HG03175 (cell line): ENCODE measurements around the gene SCGB1C1.
A peak's percentile ranks its signal among the peaks of the same experiment; 100 is the strongest.
"Not testable (repeated sequence)": the region's sequence is repeated elsewhere in the genome, so short reads cannot be mapped to it uniquely, and the experiment has no call there.

Source experiments
- ATAC-seq: cut with Tn5 transposase; IDR thresholded peaks from one replicate; pipeline ENCODE4 v1.9.1; 2021; ENCODE audit warnings: mild to moderate bottlenecking, moderate library complexity; ENCODE audit not compliant: unreplicated experiment

Gene SCGB1C1

DNA sequence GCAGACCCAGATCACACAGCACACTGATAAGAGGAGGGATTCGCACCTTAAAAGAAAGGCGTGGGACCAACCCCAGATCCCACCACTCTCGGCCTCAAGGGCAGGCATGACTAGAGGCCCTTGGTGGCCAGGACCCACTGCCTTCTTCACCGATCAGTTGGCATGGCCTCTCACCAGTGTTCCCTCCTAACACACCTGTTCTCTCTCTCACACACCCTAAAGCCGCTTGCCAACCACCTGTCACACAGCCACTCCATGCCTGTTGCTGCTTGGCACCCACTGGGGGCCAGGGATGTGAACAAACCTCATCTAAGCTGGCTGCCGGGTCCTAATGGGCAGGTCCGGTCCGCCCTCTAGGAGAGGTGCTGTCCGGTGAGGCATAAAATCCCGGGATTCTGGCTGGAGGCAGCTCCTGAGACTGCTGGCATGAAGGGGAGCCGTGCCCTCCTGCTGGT is at the start of gene SCGB1C1:
Gene SCGB1C1, plus strand, starts transcription at position 405 of the 455 bp plus-strand sequence. Its CDS starts 22 bp downstream, at position 427.
- not testable (repeated sequence) for ATAC-seq

DNA sequence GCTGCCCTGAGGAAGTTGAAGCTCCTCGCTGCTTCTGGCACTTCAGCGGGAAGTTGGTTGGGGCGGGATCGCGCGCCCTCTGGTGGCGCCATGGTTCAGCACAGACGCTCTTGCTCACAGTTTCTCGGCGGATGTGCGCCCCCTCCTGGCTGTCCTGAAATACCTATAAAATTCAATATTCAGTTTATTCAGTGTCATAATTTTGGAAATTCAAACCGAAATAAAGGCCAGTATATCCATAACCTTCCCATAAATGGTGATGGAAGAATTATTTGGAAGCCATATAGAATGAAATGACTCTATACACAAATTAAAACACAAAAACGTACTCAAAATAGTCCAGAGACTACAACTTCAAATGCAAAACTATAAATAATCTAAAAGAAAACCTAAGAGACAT is 12.6 kb upstream of the SCGB1C1 start:
- ATAC-seq = not testable (repeated sequence)

DNA sequence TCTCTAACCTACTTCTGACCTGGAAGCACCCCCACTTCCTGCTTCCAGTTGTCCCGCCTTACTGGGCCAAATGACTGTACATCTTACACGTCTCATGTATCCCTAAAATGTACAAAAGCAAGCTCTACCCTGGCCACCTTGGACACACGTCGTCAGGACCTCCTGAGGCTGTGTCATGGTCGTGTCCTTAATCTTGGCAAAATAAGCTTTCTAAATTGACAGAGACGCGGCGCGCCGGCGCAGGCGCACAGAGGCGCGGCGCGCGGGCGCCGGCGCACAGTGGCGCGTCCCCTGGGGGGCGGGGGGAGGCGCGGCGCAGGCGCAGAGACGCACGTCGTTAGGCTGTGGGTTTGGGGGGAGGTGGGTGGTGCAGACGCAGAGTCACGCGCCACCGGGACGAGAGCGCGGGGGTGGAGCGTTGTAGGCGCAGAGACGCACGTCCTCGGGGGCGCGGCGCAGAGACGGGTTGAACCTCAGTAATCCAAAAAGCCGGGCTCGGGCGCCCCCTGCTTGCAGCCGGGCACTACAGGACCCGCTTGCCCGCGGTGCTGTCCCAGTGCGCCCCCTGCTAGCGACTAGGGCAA is 3.6 kb upstream of the SCGB1C1 start:
- peak; percentile 2 for ATAC-seq

DNA sequence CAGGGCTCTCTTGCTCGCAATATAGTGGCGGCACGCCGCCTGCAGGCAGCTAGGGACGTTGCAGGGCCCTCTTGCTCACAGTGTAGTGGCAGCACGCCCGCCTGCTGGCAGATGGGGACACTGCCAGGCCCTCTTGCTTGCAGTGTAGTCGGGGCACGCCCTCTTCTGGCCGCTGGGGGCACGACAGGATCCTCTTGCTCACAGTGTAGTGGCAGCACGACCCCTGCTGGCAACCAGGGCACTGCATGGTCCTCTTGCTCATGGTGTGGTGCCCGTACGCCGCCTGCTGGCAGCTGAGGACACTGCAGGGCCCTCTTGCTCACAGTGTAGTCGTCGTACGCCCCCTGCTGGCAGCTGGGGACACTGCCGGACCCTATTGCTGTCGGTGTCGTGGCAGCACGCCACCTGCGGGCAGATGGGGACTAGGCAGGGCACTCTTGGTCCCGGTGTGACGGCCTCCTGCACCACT is 3.0 kb upstream of the SCGB1C1 start:
- peak; percentile 83 for ATAC-seq

DNA sequence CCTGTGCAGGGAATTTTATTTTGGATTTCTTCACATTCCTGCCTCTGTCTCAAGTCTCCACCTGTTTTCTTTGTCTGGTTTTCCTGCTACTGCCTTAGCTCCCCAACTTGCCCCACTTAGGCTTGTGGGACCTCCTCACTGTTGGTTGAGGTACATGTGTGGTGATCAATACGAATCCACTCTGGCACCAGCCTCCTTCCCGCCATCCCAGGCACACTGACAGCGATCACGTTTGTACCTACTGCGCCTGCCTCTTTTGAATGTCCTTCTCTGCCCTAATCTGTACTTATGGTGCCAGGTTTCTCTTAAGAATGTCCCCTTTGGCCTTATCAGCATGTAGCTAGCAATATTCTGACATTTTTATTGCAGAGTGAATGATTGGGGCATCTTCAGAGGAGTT is 2.3 kb upstream of the SCGB1C1 start:
- not testable (repeated sequence) for ATAC-seq

DNA sequence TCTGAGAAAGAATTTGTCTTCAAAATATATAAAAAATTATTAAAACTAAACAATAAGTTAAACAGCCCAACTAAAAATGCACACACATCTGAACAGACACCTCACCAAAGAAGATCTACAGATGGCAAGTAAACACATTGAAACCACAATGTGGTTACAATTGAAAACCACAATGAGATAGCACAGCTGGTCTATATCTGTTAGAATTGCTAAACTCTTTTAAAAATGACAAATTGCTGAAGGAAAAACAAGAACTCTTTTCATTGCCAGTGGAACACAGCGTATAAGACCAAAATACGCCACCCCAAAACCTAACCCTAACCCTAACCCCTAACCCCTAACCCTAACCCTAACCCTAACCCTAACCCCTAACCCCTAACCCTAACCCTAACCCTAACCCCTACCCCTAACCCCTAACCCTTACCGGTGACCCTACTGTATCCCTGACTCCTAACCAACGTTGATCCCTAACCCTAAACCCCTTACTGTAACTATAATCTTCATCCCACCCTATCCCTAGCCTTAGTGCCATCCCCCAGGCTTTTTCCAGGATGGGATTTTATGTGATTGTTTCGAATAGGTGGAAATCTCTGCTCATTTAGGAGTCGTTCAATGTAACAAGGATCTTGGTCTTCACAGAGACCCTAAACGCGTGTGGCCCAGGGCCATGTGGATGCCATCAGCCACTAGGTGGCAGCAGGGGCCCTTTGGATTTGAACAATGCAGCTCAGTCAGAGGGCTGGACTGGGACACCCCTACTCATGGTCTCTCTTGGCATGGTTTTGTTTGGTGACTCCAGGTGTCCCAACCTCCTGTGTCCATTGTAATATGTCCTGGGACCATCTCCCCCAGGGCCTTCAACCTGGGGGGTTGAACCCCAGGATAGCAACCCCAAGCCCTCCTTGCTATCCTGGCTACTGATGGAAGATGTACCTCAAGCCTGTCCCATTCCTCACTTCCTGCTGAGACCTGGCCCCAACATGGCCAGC is 1.1 kb upstream of the SCGB1C1 start:
- not testable (repeated sequence) for ATAC-seq

DNA sequence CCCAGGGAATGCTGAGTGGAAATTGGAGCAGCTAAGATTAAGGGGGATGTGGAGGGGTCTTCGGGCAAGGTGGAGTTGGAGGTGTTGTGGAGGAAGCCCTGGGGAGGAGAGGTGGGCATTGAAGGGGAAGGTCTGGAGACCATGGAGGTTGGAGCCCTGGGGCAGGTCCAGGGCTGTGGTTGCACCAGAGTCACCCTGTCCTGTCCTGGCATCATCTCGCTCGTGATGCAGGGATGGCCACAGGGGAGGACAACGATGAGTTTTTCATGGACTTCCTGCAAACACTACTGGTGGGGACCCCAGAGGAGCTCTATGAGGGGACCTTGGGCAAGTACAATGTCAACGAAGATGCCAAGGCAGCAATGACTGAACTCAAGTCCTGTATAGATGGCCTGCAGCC is 603 bp downstream of the SCGB1C1 start:
- ATAC-seq = not testable (repeated sequence)

DNA sequence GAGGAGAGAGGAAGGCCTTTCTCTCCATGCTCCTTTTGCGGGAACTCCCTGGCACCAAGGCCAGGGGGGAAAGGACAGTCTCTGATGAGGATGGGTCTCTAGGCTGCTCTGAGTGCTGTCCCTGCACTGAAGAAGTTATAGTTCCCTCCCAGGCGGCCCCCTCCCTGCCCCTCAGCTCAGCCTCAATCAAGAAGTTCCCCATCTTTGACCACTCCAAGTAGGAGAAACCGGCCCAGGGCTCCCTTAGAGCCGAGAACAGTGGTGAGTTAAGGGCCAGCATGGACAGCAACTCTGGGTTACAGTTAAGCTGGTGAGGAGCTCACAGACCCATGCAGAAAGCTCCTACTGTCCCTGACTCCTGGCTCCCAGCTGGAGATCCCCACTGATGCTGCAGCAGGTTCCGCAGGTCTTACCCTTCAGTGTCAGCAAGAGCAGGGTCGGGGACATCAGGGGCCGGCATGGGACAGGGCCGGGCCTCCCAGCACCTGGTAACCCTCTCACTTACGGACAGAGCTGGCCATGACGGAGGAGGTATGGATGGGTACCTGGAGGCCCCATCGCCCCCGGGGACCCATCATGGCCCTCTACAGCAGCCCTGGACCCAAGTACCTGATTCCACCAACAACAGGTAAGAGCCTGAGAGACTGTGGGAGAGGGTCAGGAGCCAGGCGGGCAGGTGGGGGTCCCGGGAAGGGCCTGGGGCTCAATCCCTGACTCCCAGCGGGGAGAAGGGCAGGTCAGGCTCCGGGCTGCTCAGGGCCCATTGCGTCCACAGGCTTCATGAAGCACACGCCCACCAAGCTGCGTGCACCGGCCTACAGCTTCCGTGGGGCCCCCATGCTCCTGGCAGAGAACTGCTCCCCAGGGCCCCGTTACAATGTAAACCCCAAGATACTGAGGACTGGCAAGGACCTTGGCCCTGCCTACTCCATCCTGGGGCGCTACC is 4.2 kb downstream of the SCGB1C1 start:
- no peak for ATAC-seq

DNA sequence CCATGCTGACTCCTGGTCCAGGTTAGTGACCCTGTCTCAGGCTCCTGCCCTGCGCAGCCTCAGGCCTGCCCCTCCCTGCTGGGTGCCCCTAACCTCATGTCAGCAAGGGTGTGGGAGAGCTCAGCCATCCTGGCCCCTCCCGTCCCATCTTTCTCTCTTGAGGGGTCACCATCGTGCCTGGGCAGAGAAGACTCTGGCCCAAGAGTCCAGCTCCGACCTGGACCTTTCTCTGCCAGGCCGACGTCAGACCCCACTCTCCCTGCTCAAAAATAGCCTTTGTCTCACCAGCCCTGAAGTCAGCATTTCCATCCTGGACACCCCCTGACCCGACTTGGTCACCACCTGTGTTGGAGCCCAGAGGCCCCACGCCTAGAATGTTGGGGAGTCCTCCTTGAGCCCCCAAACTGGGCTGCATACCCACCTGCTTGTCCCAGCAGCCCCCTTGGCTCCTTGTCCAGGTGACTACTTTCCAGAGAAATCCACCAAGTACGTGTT is 4.9 kb downstream of the SCGB1C1 start:
- no peak for ATAC-seq

DNA sequence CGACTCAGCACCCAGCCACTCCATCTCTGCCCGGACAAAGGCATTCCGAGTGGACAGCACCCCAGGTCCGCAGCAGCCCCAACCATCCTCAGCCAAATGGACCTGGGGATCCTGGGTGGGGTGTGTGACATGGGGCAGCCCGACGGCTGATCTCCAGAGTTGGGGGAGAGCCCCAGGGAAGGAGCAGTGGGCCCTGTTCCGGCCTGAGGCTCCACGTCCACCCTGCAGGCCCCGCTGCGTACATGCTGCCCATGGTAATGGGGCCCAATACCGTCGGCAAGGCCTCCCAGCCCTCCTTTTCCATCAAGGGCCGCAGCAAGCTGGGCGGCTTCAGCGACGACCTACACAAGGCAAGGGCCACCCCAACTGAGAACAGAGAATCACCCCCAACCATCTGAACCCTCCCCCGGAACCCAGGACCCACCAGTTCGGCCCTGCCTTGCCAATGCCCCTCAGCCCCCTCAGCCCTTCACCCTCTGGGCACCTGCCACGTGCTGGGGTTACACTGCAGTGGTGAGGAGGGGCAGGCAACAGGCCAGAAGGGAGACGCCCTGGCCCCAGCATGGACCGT is 5.4 kb downstream of the SCGB1C1 start:
- no peak for ATAC-seq

DNA sequence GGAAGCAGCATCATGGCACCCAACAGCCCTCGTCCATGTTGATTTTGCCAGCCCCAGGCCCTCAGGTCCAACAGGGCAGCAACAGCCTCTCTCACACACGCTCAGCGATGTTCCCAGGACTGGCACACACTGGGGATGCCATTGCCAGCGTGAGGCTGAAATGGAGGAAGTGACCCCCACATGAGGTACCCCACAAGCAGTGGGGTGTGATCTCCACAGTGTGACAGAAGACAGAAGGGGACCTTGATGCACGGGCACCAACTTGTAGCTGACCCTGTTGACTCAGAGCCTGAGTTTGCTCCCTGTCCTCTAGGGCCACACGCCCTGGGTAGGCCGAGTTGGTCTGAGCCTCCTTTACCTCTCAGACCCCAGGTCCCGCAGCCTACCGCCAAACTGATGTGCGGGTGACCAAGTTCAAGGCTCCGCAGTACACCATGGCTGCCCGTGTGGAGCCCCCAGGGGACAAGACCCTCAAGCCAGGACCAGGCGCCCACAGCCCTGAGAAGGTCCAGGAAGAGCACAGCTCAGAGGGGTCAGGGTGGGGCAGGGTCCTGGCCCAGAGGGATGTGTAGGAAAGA is 6.2 kb downstream of the SCGB1C1 start:
- no peak for ATAC-seq

DNA sequence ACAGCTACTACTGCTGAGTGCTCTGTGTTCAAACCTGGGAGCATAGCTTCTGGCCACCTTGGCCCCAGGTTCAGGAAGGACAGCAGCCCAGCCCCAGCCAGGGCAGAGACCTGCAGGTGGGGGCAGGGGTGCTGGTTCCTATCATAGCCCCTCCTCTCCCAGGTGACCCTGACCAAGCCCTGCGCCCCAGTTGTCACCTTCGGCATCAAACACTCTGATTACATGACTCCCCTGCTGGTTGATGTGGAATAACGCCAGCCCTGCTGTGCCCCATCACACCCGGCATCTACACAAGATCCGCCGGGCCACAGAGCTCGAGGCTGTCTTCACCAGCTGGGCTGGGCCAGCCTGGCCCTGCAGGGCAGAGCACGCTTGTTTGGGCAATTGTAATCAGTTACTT is 6.9 kb downstream of the SCGB1C1 start:
- ATAC-seq = no peak

DNA sequence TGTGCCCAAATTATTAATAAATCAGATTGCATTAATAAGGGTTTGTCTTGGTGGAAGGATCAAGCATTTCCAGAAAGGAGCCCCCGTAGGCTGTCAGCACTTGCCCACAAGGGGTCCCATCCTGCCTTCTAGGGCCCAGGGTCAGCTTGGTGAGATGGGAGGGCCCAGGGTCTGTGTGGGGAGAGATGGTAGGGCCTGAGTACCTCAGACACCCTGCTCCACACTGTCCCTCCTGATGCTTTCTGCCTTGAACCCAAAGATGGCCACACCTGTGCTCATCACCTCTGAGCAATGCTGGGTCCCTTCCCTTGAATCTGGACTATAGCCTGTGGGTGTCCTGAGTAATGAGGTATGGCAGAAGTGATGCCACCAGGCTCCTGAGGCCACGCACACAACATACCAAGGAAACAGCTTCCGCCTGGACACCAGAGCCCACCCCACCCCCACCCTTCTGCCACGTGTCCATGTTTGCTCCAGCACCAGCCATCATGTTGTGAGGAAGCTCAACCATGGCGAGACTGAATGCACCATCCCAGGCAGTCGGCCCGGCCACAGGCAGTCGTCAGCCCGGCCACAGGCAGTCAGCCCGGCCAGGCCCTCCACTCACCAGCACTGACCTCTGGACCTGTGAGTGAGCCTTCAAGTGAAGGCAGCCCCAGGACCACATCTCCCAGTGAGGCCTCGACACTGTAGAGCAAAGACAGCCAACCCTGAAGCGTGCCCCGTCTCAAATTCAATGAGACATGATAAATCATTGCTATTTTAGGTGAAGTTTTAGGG is 7.5 kb downstream of the SCGB1C1 start:
- no peak for ATAC-seq

DNA sequence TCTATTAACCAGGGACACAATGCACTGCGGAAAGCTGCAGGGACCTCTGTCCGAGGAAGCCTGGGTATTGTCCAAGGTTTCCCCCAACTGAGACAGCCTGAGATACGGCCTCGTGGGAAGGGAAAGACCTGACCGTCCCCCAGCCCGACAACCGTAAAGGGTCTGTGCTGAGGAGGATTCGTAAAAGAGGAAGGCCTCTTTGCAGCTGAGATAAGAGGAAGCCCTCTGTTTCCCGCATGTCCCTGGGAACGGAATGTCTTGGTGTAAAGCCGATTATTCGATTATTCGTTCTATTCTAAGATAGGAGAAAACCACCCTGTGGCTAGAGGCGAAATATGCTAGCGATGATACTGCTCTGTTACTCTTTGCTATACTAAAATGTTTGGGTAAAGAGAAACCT is 9.1 kb downstream of the SCGB1C1 start:
- ATAC-seq = no peak

DNA sequence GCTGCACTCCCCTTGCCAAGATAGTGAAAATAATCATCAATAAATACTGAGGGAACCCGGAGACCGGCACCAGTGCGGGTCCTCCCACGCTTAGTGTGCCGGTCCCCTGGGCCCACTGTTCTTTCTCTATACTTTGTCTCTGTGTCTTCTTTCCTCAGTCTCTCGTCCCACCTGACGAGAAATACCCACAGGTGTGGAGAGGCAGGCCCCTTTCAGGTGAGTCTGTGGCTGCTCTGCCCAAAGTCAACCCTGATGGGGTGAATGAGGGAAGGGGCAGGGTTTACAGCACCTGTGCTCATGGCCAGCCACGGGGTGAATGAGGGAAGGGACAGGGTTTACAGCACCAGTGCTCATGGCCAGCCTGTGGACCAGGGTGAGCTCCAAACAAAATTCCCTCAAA is 9.6 kb downstream of the SCGB1C1 start:
- no peak for ATAC-seq

DNA sequence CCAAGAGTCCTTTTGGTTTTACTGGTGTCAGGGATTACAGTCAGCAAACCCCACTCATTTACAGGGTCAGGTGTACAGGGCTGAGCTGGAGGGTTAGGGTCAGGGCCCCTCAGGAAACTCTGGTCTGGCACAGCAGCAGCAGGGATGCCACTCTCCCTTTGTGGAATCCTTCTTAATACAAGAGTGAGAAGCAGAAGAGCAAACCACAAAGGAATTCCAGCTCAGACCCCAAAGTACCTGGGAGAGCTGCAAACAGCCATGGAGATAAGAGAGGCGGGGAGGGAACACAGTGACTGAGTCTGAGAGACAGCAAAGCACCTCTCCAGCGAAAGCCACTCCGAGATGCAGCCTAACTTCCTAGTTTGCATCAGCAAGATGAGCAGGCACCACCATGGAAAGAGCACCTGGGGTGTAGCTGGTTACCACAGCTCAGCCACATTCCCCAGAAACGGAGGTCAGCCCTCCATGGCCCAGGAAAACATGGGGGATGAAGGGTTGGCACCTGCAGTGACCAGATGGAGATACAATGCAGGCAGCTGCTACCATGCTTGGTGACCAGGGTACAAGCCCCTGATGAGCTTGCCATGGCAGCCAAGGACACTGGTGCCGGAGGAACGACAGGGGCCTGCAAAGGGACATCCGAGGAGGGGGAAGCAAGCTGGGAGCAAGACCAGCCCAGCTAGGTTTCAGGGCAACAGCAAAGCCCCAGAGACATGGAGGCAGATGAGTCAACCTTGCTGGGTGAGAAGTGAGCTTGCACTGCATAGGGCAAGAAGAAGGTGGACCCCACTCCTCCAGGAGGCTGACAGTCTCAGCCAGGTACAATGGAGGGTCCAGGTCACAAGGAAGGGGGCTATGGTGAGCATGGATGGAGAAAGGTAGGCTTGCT is 10.4 kb downstream of the SCGB1C1 start:
- ATAC-seq = no peak

DNA sequence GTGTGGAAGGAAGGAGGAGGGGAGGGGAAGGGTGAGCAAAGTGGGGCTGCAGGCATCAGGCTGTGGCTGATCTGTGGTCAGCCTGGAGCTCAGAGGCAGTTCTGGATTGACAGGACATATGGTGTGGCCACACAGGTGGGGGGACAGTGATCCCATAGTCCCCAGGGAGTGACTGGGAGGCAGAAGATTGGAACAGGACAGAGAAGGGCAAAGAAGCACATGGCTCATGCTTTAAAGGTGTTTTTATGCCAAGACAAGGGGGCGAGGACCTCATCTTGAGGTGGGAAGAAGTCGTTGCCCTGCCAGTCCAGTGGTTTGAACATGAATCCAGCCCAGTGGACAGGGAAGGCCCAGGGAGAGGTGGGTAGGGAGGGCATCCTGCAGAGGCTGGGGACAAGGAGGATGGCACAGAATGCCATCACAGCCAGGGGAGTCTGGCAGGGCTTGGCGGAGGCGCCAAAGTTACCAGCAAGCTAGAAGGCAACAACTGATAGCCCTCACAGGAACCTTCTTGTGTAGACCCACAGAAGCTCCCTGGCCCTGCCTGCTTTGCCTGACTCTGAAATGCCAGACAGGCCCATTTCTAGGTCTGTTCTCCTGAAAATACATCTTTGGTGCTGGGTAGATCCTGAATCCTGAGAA is 11.2 kb downstream of the SCGB1C1 start:
- no peak for ATAC-seq
